HG02840 (cell line): ENCODE data around the gene KLF4.

Experiments used
- ATAC-seq: cut with Tn5 transposase; IDR thresholded peaks from one replicate; pipeline ENCODE4 v1.9.1; 2021; ENCODE audit warnings: mild to moderate bottlenecking, moderate library complexity, moderate number of reproducible peaks; ENCODE audit not compliant: unreplicated experiment, low FRiP score

KLF4 gene

DNA sequence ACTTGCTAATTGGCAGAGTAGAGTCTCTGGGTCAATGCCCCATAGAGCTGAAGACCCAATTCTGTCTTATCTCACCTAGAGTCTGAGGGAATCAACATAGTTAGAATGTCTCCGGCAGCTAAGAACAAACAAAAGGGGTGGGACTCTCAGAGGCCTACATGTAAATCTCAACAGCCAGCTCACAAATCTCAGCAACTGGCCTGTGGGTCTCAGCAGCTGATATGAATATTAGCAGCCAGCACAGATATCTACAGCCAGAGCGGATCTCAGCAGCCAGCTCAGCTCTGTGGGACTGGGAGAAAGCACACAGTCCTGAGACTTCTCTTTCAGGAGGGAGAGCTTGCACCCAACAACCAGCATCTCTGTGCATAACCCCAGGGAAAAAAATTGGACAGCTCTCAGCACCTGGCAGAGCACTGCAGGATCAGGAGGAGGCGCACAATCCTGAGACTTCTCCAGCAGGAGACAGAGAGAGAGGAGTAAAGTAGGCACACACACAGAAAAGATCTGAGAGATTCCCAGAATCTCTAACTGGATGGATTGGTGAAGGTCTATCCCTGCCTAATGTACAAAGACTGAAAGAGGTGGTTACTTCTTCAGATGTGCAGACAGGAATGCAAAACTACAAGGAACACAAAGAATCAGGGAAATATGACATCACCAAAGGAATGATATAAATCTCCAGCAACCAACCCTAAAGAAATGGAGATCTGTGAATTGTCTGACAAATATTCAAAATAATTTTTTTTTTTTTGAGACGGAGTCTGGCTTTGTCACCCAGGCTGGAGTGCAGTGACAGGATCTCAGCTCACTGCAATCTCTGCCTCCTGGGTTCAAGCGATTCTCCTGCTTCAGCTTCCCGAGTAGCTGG, 29.2 kb downstream of the KLF4 start:
- no peak for ATAC-seq

DNA sequence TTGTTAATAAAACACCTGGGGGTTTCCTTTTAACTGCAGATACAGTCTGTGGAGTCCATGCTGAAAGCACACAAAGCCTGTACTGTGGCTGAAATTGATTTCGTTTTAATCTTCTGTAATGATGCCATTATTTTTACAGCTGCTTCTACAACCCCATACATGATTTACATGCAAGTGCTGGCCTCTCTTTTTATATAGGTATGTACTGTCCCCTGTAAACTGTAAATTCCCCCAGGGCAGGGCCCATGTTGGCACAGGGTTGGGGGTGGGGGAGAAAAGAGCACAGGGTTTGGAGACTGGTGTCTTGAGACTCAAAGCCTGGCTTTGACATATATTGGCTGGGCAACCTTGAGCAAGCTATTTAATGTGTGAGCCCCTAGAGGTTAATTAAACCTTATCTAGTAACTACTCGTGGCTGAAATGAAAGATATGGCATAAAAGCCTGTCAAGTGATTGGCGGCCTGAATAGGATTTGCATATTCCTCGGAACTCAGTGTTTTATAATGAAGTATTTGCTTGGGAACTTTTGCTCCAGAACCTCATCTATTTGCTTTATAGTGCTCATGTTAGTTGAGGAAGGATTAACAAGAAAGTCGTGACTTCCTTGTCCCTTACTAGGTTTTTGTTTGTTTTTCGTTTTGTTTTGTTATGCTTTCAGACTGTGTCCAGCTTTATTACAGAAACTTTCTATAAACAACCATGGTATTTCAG, 34.0 kb downstream of the KLF4 start:
- no peak for ATAC-seq

DNA sequence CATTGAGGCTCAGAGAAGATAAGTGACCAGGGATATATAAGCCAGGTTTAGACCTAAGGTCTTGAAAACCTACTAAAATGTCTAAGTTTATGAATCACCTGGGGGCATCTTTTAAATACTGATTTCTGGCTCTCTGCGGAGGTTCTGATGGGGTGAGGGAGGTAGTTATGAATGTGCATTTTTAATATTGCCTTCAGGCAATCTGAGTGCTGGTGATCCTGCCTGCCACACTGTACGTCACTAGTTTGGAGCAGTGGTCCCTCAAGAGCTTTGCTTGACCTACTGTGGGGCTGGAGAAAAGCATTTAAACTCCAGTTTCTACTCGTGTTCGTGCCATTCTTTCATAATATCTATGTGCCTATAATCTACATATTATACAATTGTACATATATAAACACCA, 36.1 kb downstream of the KLF4 start:
- ATAC-seq, result no peak

DNA sequence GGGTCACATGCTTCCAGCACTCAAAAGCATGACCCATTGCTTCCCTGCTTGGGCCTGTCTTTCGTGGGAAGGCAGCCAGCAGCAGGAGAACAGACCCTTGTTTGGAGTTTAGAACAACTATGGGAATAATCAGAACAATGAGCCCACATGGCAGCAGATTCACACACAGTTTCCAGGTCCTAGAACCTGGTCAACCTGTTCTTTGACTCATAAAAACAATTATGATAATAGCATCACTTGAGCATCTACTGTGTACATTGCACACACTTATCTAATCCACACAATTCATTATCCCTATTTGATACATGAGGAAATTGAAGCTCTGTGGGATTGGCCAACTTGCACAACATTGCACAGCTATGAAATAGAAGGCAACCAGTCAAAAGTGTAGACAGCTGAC, 41.7 kb downstream of the KLF4 start:
- no peak for ATAC-seq

DNA sequence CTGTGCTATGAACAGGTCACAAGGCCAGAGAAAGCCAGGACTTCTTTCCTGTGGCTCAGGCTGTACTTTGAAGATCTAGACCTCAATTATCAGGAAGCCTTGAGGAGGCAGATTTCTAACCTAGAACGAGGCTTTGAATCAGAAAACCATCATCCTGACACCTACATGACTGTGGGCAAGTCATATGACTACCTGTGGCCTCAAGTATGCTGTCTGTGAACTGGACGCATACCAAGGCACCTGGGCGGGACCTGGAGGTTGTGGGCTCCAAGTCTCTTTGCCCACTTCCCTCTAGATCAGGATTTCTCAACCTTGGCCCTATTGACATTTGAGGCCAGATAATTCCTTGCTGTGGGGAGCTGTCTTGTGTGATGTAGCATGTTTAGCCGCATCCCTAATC, 42.5 kb downstream of the KLF4 start:
- ATAC-seq, result no peak

DNA sequence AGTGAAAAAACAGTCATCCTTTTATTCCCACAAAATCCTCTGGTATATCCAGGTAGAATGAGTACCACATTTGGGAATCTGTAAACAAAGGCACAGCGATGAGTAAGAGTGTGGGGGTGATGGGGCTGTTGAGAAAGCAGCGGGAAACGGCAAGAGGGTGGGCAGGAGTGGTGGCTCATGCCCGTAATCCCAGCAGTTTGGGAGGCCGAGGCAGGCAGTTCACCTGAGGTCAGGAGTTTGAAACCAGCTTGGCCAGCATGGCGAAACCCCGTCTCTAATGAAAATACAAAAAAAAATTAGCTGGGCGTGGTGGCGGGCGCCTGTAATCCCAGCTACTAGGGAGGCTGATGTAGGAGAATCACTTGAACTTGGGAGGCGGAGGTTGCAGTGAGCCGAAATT, 43.1 kb downstream of the KLF4 start:
- ATAC-seq, result no peak

DNA sequence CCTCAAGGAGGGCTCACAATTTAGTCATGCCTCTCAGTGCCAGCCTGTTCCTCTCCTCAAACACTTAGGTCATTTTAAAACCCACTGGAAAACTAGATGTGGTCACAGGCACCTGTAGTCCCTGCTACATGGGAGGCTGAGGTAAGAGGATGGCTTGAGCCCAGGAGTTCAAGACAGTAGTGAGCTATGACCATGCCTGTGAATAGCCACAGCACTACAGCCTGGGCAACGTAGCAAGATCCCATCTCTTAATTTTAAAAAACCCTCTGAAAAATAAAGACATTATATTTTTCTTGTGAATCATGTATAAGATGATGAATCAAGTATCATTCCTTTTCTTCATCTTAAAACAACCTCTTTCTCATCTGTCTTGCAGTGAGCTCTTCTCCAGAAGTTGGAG, 45.8 kb downstream of the KLF4 start:
- ATAC-seq, result no peak

DNA sequence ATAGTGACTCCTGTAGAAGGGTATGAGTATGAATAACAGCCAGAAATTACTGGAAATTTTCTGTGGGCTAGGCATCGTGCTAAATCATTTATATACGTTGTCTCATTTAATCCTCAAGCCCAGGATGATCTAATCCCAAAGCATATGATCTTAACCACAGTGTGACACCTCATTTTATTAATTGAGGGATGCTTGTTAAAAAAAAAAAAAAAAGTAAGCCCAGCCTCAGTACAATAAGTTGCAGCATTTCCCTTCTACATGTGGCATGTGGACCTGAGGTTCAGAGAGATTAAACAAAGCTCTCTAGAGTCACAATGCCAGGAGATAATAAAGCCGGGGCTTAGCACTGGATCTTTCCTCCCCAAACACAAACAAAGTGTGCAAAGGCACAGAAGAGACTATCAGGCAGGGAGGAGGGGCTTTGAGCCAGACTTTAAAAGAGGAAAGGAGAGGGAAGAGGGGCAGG, 49.5 kb downstream of the KLF4 start:
- no peak for ATAC-seq

DNA sequence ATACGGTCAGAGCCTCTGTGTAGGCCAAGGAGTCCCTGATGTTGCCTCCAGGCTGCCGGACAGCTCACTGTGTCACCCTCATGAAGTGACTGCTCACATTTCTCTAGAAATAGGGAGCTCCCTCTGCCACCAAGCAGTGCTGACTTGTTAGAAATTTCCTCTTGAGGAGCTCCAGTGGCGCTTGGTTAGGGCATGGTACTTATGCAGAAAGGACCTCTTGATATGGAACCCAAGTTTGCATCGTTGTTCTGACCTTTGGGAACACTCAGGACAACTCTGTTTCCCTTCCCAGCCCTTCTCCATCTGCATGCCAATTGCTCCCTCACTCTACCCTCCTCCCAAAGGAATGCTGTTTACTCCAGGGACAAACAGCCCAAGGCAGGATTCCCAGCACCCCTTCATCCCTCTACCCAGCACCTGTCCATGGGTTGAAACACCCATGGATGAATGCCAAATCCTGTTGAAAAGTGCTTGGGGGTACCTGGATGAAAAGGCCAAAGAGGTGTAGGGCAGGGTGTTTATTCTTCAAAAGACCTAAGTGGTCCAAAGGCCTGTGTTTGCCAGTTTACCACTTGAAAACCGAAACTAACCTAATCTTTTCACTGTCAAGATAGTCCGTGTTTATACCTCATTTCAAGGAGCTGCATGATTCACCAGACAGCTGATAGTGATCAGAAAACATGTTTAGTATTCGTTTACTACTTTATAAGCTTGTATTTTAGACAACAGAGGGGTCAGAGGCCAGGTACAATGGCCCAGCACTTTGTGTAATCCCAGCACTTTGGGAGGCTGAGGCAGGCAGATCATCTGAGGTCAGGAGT, 51.1 kb downstream of the KLF4 start:
- no peak for ATAC-seq

DNA sequence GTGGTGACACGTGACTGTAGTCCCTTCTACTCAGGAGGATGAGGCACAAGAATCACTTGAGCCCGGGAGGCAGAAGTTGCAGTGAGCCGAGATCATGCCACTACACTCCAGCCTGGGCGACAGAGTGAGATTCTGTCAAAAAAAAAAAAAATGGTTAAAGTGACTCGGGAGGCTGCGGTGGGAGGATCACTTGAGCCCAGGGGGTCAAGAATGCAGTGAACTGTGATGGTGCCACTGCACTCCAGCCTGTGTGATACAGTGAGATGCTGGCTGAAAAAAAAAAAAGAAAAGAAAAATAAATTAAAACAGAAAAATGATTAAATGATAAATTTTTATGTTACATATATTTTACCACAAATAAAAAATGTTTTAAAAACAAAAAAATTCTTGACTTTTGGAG, 51.9 kb downstream of the KLF4 start:
- no peak for ATAC-seq

DNA sequence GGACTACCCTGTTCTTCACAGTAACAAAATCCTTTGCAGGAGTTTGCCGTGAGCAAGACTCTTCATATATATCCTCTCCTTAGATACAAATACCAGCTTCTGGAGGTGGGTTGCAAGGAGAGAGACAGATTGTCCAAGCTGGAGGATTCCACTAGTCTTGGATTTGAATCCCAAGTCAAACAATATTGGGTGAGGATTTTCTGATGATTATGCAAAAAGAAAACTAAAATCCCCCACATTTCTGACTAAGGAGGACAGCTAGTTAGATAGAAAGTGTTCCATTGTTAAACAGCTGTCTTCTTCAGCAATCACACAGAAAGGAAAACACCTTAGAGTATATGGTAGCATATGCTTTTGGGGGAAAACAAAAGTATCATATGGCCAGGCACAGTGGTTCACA, 54.2 kb downstream of the KLF4 start:
- no peak for ATAC-seq
